Skeletal muscle satellite cell (primary cell): Measurements from ENCODE around the gene COG2.
"Not testable (repeated sequence)": the region's sequence is repeated elsewhere in the genome, so short reads cannot be mapped to it uniquely, and the experiment has no call there.

ENCODE experiments used
- H3K27me3 ChIP-seq: 2 replicates; pipeline ENCODE4 v1.7.0; 2013; ENCODE audit warnings: low read length; ENCODE audit not compliant: control insufficient read depth, insufficient read depth
- H3K36me3 ChIP-seq: 2 replicates; pipeline ENCODE4 v1.7.0; 2013; ENCODE audit warnings: mild to moderate bottlenecking, control low read depth, low read length; ENCODE audit not compliant: insufficient read depth
- H3K4me1 ChIP-seq: 2 replicates; pipeline ENCODE4 v1.7.0; 2013; ENCODE audit warnings: low read length; ENCODE audit not compliant: control insufficient read depth, insufficient read depth
- H3K4me2 ChIP-seq: 2 replicates; pipeline ENCODE4 v1.7.0; 2013; ENCODE audit warnings: mild to moderate bottlenecking, low read length
- H3K4me3 ChIP-seq: 2 replicates; pipeline ENCODE4 v1.7.0; 2013; ENCODE audit warnings: low read length
- H3K9ac ChIP-seq: 2 replicates; pipeline ENCODE4 v1.7.0; 2013; ENCODE audit warnings: mild to moderate bottlenecking, low read depth, low read length, moderate library complexity
- H3K9me3 ChIP-seq: replicated peaks from 2 replicates; pipeline ENCODE4 v1.7.0; 2013; ENCODE audit warnings: mild to moderate bottlenecking, control low read depth, low read length

The COG2 gene

GRCh38 chr1:230648114-230648513 lies 5.8 kb downstream of the COG2 start:
- Histone ChIP-seq H3K4me3 (no peak overlapping the region), H3K36me3 (no peaks in the 10 kb centered on the region), H3K9me3 (no peaks in the 10 kb centered on the region), H3K9ac (no peak overlapping the region), H3K4me1 (peaks cover 17% of the 10 kb centered on the region), H3K4me2 (no peak overlapping the region), H3K27me3 (no peaks in the 10 kb centered on the region)

- Histone ChIP-seq H3K9ac (no peak overlapping the region), H3K4me1 (no peaks in the 10 kb centered on the region), H3K9me3 (no peaks in the 10 kb centered on the region), H3K4me2 (no peak overlapping the region), H3K4me3 (no peak overlapping the region), H3K36me3 (no peaks in the 10 kb centered on the region), H3K27me3 (no peaks in the 10 kb centered on the region)
These were observed 8.0 kb downstream of the COG2 start for GRCh38 chr1:230650300-230650699.

GRCh38 chr1:230651235-230651634 lies 9.0 kb downstream of the COG2 start:
- Histone ChIP-seq H3K9me3 (no peaks in the 10 kb centered on the region), H3K4me2 (no peak overlapping the region), H3K36me3 (no peaks in the 10 kb centered on the region), H3K4me3 (no peak overlapping the region), H3K4me1 (no peaks in the 10 kb centered on the region), H3K27me3 (no peaks in the 10 kb centered on the region), H3K9ac (no peak overlapping the region)

- peaks cover 12% of the 10 kb centered on the region for H3K36me3 ChIP-seq
- not testable (repeated sequence) for H3K9me3 ChIP-seq, H3K4me2 ChIP-seq, H3K27me3 ChIP-seq, H3K4me1 ChIP-seq, H3K9ac ChIP-seq, H3K4me3 ChIP-seq
These were observed 14.4 kb downstream of the COG2 start for GRCh38 chr1:230656719-230657118.

- not testable (repeated sequence) for H3K4me2 ChIP-seq, H3K9ac ChIP-seq, H3K4me3 ChIP-seq, H3K9me3 ChIP-seq, H3K4me1 ChIP-seq, H3K27me3 ChIP-seq
- peaks cover 15% of the 10 kb centered on the region for H3K36me3 ChIP-seq
These were observed 15.8 kb downstream of the COG2 start for GRCh38 chr1:230658103-230658502.

GRCh38 chr1:230658691-230659090 lies 16.4 kb downstream of the COG2 start:
- no peaks in the 10 kb centered on the region for H3K9me3 ChIP-seq
- no peak overlapping the region for H3K4me2 ChIP-seq
- peaks cover 15% of the 10 kb centered on the region for H3K36me3 ChIP-seq

GRCh38 chr1:230661976-230662375 lies 19.7 kb downstream of the COG2 start:
- H3K27me3 ChIP-seq, result no peaks in the 10 kb centered on the region
- H3K36me3 ChIP-seq, result peaks cover 33% of the 10 kb centered on the region
- H3K4me3 ChIP-seq, result no peak overlapping the region
- no peak overlapping the region for H3K9ac ChIP-seq
- H3K4me2 ChIP-seq, result no peak overlapping the region
- no peaks in the 10 kb centered on the region for H3K9me3 ChIP-seq
- H3K4me1 ChIP-seq, result no peaks in the 10 kb centered on the region

More at GRCh38 chr1:230658691-230659090, 16.4 kb downstream of the COG2 start:
- H3K27me3 ChIP-seq, result no peaks in the 10 kb centered on the region
- H3K9ac ChIP-seq, result no peak overlapping the region
- H3K4me1 ChIP-seq, result no peaks in the 10 kb centered on the region
- no peak overlapping the region for H3K4me3 ChIP-seq

GRCh38 chr1:230668227-230668626 lies 25.9 kb downstream of the COG2 start:
- Histone ChIP-seq H3K4me1 (no peaks in the 10 kb centered on the region), H3K36me3 (peaks cover 41% of the 10 kb centered on the region), H3K4me3 (no peak overlapping the region), H3K9me3 (no peaks in the 10 kb centered on the region), H3K9ac (no peak overlapping the region), H3K4me2 (no peak overlapping the region), H3K27me3 (no peaks in the 10 kb centered on the region)

GRCh38 chr1:230669543-230669942 lies 27.3 kb downstream of the COG2 start:
- no peaks in the 10 kb centered on the region for H3K9me3 ChIP-seq
- H3K27me3 ChIP-seq, result no peaks in the 10 kb centered on the region
- H3K9ac ChIP-seq, result no peak overlapping the region
- no peaks in the 10 kb centered on the region for H3K4me1 ChIP-seq
- no peak overlapping the region for H3K4me3 ChIP-seq
- H3K36me3 ChIP-seq, result peaks cover 41% of the 10 kb centered on the region
- no peak overlapping the region for H3K4me2 ChIP-seq

- Histone ChIP-seq H3K9me3 (no peaks in the 10 kb centered on the region), H3K4me1 (no peaks in the 10 kb centered on the region), H3K9ac (no peak overlapping the region), H3K36me3 (peaks cover 25% of the 10 kb centered on the region), H3K27me3 (no peaks in the 10 kb centered on the region), H3K4me3 (no peak overlapping the region), H3K4me2 (no peak overlapping the region)
These were observed 32.3 kb downstream of the COG2 start for GRCh38 chr1:230674581-230674980.

- H3K4me1 ChIP-seq, result peaks cover 8% of the 10 kb centered on the region
- H3K27me3 ChIP-seq, result no peaks in the 10 kb centered on the region
- H3K9me3 ChIP-seq, result no peaks in the 10 kb centered on the region
- no peak overlapping the region for H3K9ac ChIP-seq
- no peak overlapping the region for H3K4me2 ChIP-seq
- H3K36me3 ChIP-seq, result peaks cover 15% of the 10 kb centered on the region
- H3K4me3 ChIP-seq, result no peak overlapping the region
These were observed 34.9 kb downstream of the COG2 start for GRCh38 chr1:230677200-230677599.

- H3K27me3 ChIP-seq, result no peaks in the 10 kb centered on the region
- H3K9ac ChIP-seq, result no peak overlapping the region
- H3K4me1 ChIP-seq, result peaks cover 10% of the 10 kb centered on the region
- H3K4me2 ChIP-seq, result no peak overlapping the region
- H3K36me3 ChIP-seq, result peaks cover 16% of the 10 kb centered on the region
- no peak overlapping the region for H3K4me3 ChIP-seq
- no peaks in the 10 kb centered on the region for H3K9me3 ChIP-seq
These were observed 36.9 kb downstream of the COG2 start for GRCh38 chr1:230679192-230679591.
